ENCODE data around the gene LTBP1. TPM values are rescaled to one million over a fixed set of nuclear protein-coding genes. Genes with fewer than 3 reads are reported as not detected.
A peak's percentile ranks its signal among the peaks of the same experiment; 100 is the strongest.
"Not testable (repeated sequence)": the region's sequence is repeated elsewhere in the genome, so short reads cannot be mapped to it uniquely, and the experiment has no call there.

Gene LTBP1
- total RNA-seq, 1 experiment from 2014 or later = 8.7 TPM

DNA sequence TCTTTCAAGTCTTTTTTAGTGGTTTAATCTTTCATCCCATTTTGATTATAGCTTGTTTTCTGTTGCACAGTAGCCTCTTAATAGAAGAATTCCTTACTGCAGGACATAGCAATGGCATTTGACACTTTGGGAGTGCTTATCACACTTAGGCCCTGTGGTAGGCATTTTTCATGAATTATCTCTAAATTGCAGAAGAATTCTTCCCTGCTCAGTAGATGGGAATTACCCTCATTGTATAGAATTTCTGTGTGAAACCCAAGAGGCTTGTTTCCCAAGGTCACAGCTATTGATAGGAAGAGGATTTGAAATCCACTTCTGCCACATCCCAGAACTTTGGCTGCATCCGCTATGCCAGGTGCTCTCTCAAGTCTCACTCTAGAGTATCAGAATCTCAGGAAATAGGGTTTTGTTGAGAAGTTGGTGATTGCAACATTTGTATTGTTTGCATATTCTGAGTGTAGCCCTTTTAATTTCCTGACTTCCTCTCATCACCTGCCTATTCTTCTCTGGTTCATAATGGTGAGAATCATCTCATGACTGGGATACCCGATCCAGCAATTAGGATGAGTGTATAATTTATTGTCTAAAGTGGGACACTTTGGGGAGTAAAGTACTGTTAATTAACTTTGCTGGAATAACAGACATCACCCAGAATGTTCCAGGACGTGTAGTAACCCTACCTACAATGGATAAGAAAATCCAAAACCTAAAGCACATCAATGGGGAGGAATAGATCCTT lies 274.5 kb downstream of the LTBP1 start:
- no peak overlapping the region for H3K4me3 ChIP-seq
- peaks cover 13% of the 10 kb centered on the region for H3K4me1 ChIP-seq (replicated peaks)
- no peaks in the 10 kb centered on the region for H3K36me3 ChIP-seq
- H3K27me3 ChIP-seq (replicated peaks) = no peaks in the 10 kb centered on the region
- no peak overlapping the region for H3K27ac ChIP-seq
- no peaks in the 10 kb centered on the region; the same call in 1 of the 2 replicates for H3K9me3 ChIP-seq (replicated peaks)
- DNase-seq (ENCODE audit: low read depth in 1 of 2, low spot score in 2 of 2) = no peak

DNA sequence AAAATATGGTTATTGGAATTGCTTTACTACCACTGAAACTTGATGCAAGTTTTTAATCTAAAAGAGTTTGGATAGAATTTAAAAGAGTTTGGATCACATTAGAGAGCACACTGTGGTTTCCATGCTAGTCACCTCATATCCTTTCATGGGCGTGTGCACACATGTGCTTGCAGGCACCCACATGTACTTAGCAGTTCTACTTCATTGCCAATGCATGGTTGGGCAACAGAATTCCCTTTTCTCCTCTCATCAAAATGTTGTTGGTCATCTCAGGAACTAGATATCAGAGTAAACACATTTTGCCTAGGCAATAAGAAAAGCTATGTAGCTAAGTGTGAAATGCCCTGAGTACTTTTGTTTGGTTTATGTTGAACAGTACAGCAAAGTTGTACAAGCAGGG lies 275.6 kb downstream of the LTBP1 start:
- DNase-seq (ENCODE audit: low read depth in 1 of 2, low spot score in 2 of 2) = no peak
- H3K9me3 ChIP-seq (replicated peaks) = no peaks in the 10 kb centered on the region; the same call in 1 of the 2 replicates
- no peaks in the 10 kb centered on the region for H3K27me3 ChIP-seq (replicated peaks)
- no peak overlapping the region for H3K27ac ChIP-seq
- H3K4me1 ChIP-seq (replicated peaks) = peaks cover 13% of the 10 kb centered on the region
- no peaks in the 10 kb centered on the region for H3K36me3 ChIP-seq
- H3K4me3 ChIP-seq = no peak overlapping the region

- no peak overlapping the region for H3K27ac ChIP-seq
- no peak overlapping the region for H3K4me3 ChIP-seq
- no peaks in the 10 kb centered on the region; the same call in 1 of the 2 replicates for H3K9me3 ChIP-seq (replicated peaks)
- no peak for DNase-seq (ENCODE audit: low read depth in 1 of 2, low spot score in 2 of 2)
- H3K27me3 ChIP-seq (replicated peaks) = no peaks in the 10 kb centered on the region
- H3K4me1 ChIP-seq (replicated peaks) = peaks cover 13% of the 10 kb centered on the region
- H3K36me3 ChIP-seq = no peaks in the 10 kb centered on the region
Measured at GRCh38 chr2:33223856-33224255, 277.1 kb downstream of the LTBP1 start.

DNA sequence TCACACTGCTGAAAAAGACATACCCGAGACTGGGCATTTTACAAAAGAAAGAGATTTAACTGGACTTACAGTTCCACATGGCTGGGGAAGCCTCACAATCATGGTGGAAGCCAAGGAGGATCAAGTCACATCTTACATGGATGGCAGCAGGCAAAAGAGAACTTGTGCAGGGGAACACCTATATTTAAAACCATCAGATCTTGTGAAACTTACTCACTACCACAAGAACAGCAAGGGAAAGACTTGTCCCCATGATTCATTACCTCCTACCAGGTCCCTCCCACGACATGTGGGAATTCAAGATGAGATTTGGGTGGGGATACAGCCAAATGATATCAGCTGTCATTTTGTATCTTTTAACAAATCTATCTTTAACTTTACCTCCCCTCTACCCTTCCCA lies 278.6 kb downstream of the LTBP1 start:
- H3K4me3 ChIP-seq = no peak overlapping the region
- no peaks in the 10 kb centered on the region; the same call in 1 of the 2 replicates for H3K9me3 ChIP-seq (replicated peaks)
- no peak overlapping the region for H3K27ac ChIP-seq
- H3K4me1 ChIP-seq (replicated peaks) = peaks cover 4% of the 10 kb centered on the region
- DNase-seq (ENCODE audit: low read depth in 1 of 2, low spot score in 2 of 2) = no peak
- no peaks in the 10 kb centered on the region for H3K36me3 ChIP-seq
- no peaks in the 10 kb centered on the region; the same call in 1 of the 2 replicates for H3K27me3 ChIP-seq (replicated peaks)

- no peaks in the 10 kb centered on the region; the same call in 1 of the 2 replicates for H3K9me3 ChIP-seq (replicated peaks)
- H3K4me1 ChIP-seq (replicated peaks) = peaks cover 4% of the 10 kb centered on the region; the same call in 1 of the 2 replicates
- DNase-seq (ENCODE audit: low read depth in 1 of 2, low spot score in 2 of 2) = no peak
- H3K27me3 ChIP-seq (replicated peaks) = no peaks in the 10 kb centered on the region; the same call in 1 of the 2 replicates
- no peaks in the 10 kb centered on the region for H3K36me3 ChIP-seq
- H3K4me3 ChIP-seq = no peak overlapping the region
- no peak overlapping the region for H3K27ac ChIP-seq
Measured at GRCh38 chr2:33226546-33226945, 279.8 kb downstream of the LTBP1 start.

GRCh38 chr2:33229646-33230045 lies 282.9 kb downstream of the LTBP1 start:
- 0 out of 2 replicates have a peak, but pooled peaks cover 4% of the 10 kb centered on the region for H3K4me1 ChIP-seq (replicated peaks)
- no peak overlapping the region for H3K27ac ChIP-seq
- no peak overlapping the region for H3K4me3 ChIP-seq
- no peaks in the 10 kb centered on the region; the same call in 1 of the 2 replicates for H3K9me3 ChIP-seq (replicated peaks)
- H3K27me3 ChIP-seq (replicated peaks) = no peaks in the 10 kb centered on the region; the same call in none of the 2 replicates
- no peak for DNase-seq (ENCODE audit: low read depth in 1 of 2, low spot score in 2 of 2)
- H3K36me3 ChIP-seq = no peaks in the 10 kb centered on the region

- Histone ChIP-seq H3K4me3 (no peak overlapping the region), H3K9me3 (replicated peaks) (no peaks in the 10 kb centered on the region; the same call in 1 of the 2 replicates), H3K36me3 (no peaks in the 10 kb centered on the region), H3K27ac (no peak overlapping the region), H3K27me3 (replicated peaks) (no peaks in the 10 kb centered on the region; the same call in none of the 2 replicates), H3K4me1 (replicated peaks) (0 out of 2 replicates have a peak, but pooled peaks cover 4% of the 10 kb centered on the region)
- no peak for DNase-seq (ENCODE audit: low read depth in 1 of 2, low spot score in 2 of 2)
Measured at GRCh38 chr2:33230195-33230594, 283.4 kb downstream of the LTBP1 start.

DNA sequence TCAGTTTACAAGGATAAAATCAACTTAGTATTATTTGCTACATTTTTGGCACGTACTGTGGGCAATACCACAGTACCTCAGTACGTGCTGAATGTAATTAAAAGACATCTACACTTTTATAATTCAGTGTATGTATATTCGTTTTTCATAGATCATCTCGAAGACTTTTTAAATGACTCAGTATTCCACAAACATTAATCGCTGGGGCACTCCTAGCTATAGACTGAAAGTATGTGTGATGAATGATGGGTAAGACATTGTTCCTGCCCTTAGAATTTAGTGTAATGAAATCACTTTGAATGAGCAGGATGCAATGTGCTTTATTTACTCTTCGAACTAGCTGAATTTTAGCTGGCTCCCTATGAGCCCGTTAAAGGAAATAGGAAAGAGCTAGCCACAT lies 284.1 kb downstream of the LTBP1 start:
- Histone ChIP-seq H3K27me3 (replicated peaks) (no peaks in the 10 kb centered on the region; the same call in none of the 2 replicates), H3K9me3 (replicated peaks) (no peaks in the 10 kb centered on the region), H3K4me1 (replicated peaks) (0 out of 2 replicates have a peak, but pooled peaks cover 4% of the 10 kb centered on the region), H3K36me3 (no peaks in the 10 kb centered on the region), H3K4me3 (no peak overlapping the region), H3K27ac (no peak overlapping the region)
- DNase-seq (ENCODE audit: low read depth in 1 of 2, low spot score in 2 of 2) = no peak

GRCh38 chr2:33235559-33235958 lies 288.8 kb downstream of the LTBP1 start:
- not testable (repeated sequence) for DNase-seq (ENCODE audit: low read depth in 1 of 2, low spot score in 2 of 2); H3K9me3 ChIP-seq (replicated peaks); H3K27ac ChIP-seq; H3K4me3 ChIP-seq; H3K36me3 ChIP-seq; H3K27me3 ChIP-seq (replicated peaks)
- H3K4me1 ChIP-seq (replicated peaks) = peaks cover 21% of the 10 kb centered on the region

- Histone ChIP-seq H3K4me3 (no peak overlapping the region), H3K36me3 (no peaks in the 10 kb centered on the region), H3K27me3 (replicated peaks) (no peaks in the 10 kb centered on the region; the same call in 1 of the 2 replicates), H3K4me1 (replicated peaks) (peaks cover 18% of the 10 kb centered on the region), H3K9me3 (replicated peaks) (no peaks in the 10 kb centered on the region), H3K27ac (no peak overlapping the region)
- peak in 1 of 2 experiments; percentile 59 for DNase-seq (ENCODE audit: low read depth in 1 of 2, low spot score in 2 of 2)
Measured at GRCh38 chr2:33236482-33237385, 290.0 kb downstream of the LTBP1 start.

DNA sequence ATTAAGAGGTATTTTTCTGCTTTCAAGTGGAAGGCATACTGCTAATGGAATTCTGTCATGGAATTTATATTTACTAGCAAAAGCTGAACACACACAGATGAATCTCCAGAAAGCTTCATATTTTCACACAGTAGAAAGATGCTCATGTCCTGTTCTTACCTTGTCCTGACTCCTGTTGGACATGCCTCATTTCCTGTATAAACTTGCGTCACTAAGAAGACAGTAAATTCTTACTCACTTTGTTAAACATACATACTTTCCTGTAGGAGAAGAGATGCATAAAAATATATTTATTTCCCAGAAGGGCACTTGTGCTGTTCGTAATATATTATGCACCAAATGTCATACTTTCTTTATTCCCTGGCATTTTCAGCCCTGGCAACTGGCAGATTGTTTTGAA lies 291.4 kb downstream of the LTBP1 start:
- Histone ChIP-seq H3K27ac (no peak overlapping the region), H3K4me1 (replicated peaks) (peaks cover 23% of the 10 kb centered on the region), H3K36me3 (no peaks in the 10 kb centered on the region), H3K4me3 (no peak overlapping the region), H3K9me3 (replicated peaks) (no peaks in the 10 kb centered on the region), H3K27me3 (replicated peaks) (no peaks in the 10 kb centered on the region; the same call in 1 of the 2 replicates)
- no peak for DNase-seq (ENCODE audit: low read depth in 1 of 2, low spot score in 2 of 2)

GRCh38 chr2:33240178-33240577 lies 293.4 kb downstream of the LTBP1 start:
- H3K27me3 ChIP-seq (replicated peaks) = no peaks in the 10 kb centered on the region
- no peak for DNase-seq (ENCODE audit: low read depth in 1 of 2, low spot score in 2 of 2)
- H3K36me3 ChIP-seq = no peaks in the 10 kb centered on the region
- no peak overlapping the region for H3K27ac ChIP-seq
- H3K4me1 ChIP-seq (replicated peaks) = peaks cover 23% of the 10 kb centered on the region
- no peaks in the 10 kb centered on the region for H3K9me3 ChIP-seq (replicated peaks)
- H3K4me3 ChIP-seq = no peak overlapping the region

DNA sequence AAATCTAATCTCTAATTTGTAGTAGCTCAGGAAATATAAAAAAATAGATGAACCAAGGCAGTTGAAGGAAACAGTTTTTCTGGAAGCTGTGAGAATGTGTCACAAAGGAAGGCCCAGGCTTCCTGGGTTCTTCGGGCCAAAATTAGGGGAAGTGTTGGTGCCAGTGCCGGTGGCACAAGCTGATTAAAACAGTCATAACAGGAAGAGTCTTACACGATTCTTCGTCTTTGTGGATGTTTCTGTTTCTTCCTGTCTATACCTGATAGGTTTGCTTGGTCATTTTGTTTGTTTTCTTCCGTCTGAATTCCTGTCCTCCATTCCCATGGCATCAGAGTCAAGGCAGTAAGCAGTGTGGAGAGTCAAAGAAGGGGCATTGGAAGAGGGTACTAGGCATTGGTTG lies 294.3 kb downstream of the LTBP1 start:
- H3K27me3 ChIP-seq (replicated peaks) = no peaks in the 10 kb centered on the region
- H3K36me3 ChIP-seq = no peaks in the 10 kb centered on the region
- H3K9me3 ChIP-seq (replicated peaks) = no peaks in the 10 kb centered on the region
- peaks cover 22% of the 10 kb centered on the region for H3K4me1 ChIP-seq (replicated peaks)
- DNase-seq (ENCODE audit: low read depth in 1 of 2, low spot score in 2 of 2) = no peak
- H3K4me3 ChIP-seq = no peak overlapping the region
- H3K27ac ChIP-seq = no peak overlapping the region

- no peak overlapping the region for H3K27ac ChIP-seq
- no peak overlapping the region for H3K4me3 ChIP-seq
- no peaks in the 10 kb centered on the region for H3K36me3 ChIP-seq
- no peaks in the 10 kb centered on the region for H3K27me3 ChIP-seq (replicated peaks)
- no peaks in the 10 kb centered on the region for H3K9me3 ChIP-seq (replicated peaks)
- DNase-seq (ENCODE audit: low read depth in 1 of 2, low spot score in 2 of 2) = no peak
- H3K4me1 ChIP-seq (replicated peaks) = peaks cover 17% of the 10 kb centered on the region
Measured at GRCh38 chr2:33241581-33241980, 294.8 kb downstream of the LTBP1 start.

Measured in SJSA1 (cell line).